ENCODE measurements around the gene NMUR1.

DNA sequence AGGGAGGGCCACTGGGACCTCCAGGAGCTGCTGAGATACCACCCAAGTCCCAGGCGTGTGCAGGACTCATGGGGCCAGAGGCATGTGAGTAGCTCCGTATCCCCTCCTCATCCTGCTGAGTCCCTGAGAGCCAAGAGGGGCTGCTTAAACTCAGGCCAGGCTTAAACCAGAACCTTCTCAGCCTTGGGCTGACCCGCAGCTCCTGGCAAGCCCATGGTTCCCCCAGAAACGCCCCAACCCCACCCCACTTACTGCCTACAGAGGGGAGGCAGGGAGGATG lies 2.5 kb upstream of the NMUR1 start:
- TF ChIP-seq, protein P1, sequence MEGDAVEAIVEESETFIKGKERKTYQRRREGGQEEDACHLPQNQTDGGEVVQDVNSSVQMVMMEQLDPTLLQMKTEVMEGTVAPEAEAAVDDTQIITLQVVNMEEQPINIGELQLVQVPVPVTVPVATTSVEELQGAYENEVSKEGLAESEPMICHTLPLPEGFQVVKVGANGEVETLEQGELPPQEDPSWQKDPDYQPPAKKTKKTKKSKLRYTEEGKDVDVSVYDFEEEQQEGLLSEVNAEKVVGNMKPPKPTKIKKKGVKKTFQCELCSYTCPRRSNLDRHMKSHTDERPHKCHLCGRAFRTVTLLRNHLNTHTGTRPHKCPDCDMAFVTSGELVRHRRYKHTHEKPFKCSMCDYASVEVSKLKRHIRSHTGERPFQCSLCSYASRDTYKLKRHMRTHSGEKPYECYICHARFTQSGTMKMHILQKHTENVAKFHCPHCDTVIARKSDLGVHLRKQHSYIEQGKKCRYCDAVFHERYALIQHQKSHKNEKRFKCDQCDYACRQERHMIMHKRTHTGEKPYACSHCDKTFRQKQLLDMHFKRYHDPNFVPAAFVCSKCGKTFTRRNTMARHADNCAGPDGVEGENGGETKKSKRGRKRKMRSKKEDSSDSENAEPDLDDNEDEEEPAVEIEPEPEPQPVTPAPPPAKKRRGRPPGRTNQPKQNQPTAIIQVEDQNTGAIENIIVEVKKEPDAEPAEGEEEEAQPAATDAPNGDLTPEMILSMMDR (IDR thresholded peaks at IDR 0.05) = no peak
- no peak for TF ChIP-seq ZFX (IDR thresholded peaks at IDR 0.05; ENCODE audit: borderline replicate concordance)
